GM18867 (cell line): ENCODE data around the gene PRAMEF25.
"Not testable (repeated sequence)": the region's sequence is repeated elsewhere in the genome, so short reads cannot be mapped to it uniquely, and the experiment has no call there.

Source experiments
- ATAC-seq: cut with Tn5 transposase; IDR thresholded peaks from one replicate; pipeline ENCODE4 v1.9.1; 2021; ENCODE audit warnings: mild to moderate bottlenecking, moderate library complexity; ENCODE audit not compliant: unreplicated experiment

The PRAMEF25 gene

DNA sequence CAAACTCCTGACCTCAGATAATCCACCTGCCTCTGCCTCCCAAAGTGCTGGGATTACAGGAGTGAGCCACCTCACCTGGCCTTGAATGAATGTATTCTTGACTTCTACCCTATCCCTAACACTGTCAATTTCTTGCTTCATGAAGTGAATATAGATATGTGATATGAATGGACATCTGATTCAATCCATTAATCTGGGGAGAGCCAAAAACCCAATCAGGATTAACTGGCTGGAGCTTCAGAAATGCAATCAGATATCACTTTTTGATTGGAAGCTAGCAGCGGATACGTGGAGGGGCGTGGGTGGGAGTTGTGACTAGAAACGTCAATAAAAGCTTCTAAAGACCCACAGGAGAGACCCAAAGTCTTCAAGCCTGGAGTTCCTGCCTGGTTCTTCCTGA is at the start of gene PRAMEF25:
Gene PRAMEF25, plus strand, starts transcription at position 301 of the 400 bp plus-strand sequence. CDS start 2,920 bp downstream, outside the sequence.
- not testable (repeated sequence) for ATAC-seq

DNA sequence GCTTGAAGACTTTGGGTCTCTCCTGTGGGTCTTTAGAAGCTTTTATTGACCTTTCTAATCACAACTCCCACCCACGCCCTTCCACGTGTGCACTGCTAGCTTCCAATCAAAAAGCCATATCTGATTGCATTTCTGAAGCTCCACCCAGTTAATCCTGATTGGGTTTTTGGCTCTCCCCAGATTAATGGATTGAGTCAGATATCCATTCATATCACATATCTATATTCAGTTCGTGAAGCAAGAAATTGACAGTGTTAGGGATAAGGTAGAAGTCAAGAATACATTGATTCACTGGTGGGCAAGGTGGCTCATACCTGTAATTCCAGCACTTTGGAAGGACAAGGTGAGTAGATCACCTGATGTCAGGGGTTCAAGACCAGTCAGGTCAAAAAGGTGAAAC is 14.1 kb upstream of the PRAMEF25 start, which contains the start of gene PRAMEF27:
Gene PRAMEF27, minus strand, starts transcription at position 101 of the 400 bp plus-strand sequence. CDS start 2,916 bp downstream, outside the sequence.
- ATAC-seq = not testable (repeated sequence)

DNA sequence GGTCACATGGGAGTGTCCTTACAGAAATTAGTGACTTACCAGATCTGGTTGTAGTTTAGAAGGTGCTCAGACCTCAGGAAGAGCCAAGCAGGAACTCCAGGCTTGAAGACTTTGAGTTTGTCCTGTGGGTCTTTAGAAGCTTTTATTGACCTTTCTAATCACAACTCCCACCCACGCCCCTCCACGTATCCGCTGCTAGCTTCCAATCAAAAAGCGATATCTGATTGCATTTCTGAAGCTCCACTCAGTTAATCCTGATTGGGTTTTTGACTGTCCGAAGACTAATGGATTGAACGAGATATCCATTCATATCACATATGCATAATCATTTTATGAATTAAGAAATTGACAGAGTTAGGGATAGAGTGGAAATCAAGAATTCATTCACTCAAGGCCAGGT is 46.2 kb downstream of the PRAMEF25 start, which contains the start of gene HNRNPCL2:
Gene HNRNPCL2, minus strand, starts transcription at position 101 of the 400 bp plus-strand sequence. CDS start 454 bp downstream, outside the sequence.
- not testable (repeated sequence) for ATAC-seq
